Natural killer cell (primary cell): Measurements from ENCODE around the gene GFOD2. TPM values are rescaled to one million over a fixed set of nuclear protein-coding genes. Genes with fewer than 3 reads are reported as not detected.

Source experiments
- ATAC-seq, 3 donors: fragments of 150-1000 bp in 2 of 3; fragments of 200-7000 bp in 1 of 3; cut with Tn5 transposase; 1 replicate in 1 of 3; 2 replicates in 2 of 3; pipeline ENCODE4 v1.10.0; 2021; ENCODE audit warnings: mild to moderate bottlenecking in 2 of 3, moderate library complexity in 2 of 3
- DNase-seq, 2 donors: peaks; one replicate each; pipeline versions ENCODE4 v3.0.0 to v3.0.0-alpha.2; 2013 to 2021; ENCODE audit warnings: mixed read lengths in 1 of 2
- H3K27ac ChIP-seq: one replicate; pipeline ENCODE4 v1.5.1; 2013; ENCODE audit warnings: mild to moderate bottlenecking, low read length
- H3K27me3 ChIP-seq: one replicate; pipeline ENCODE4 v1.6.1; 2013; ENCODE audit warnings: low read length; ENCODE audit not compliant: control insufficient read depth, insufficient read depth
- H3K36me3 ChIP-seq: one replicate; pipeline ENCODE4 v1.6.1; 2013; ENCODE audit warnings: low read length; ENCODE audit not compliant: control insufficient read depth, insufficient read depth
- H3K4me1 ChIP-seq: one replicate; pipeline ENCODE4 v1.6.1; 2013; ENCODE audit warnings: low read length; ENCODE audit not compliant: control insufficient read depth, insufficient read depth
- H3K4me3 ChIP-seq: one replicate; pipeline ENCODE4 v1.5.1; 2013; ENCODE audit warnings: low read length
- H3K9me3 ChIP-seq: one replicate; pipeline ENCODE4 v1.6.1; 2013; ENCODE audit warnings: low read length; ENCODE audit not compliant: control insufficient read depth, insufficient read depth
- H3K27ac Mint-ChIP-seq, 2 donors: one replicate each; pipeline ENCODE4 v1.8.0; 2022; ENCODE audit warnings: mild to moderate bottlenecking in 2 of 2, mixed read lengths in 2 of 2, moderate library complexity in 1 of 2
- H3K27me3 Mint-ChIP-seq, 2 donors: one replicate each; pipeline ENCODE4 v1.8.0; 2022; ENCODE audit warnings: low read depth in 2 of 2, mixed read lengths in 2 of 2
- H3K36me3 Mint-ChIP-seq: one replicate; pipeline ENCODE4 v1.8.0; 2022; ENCODE audit warnings: mixed read lengths
- H3K4me1 Mint-ChIP-seq, 2 donors: one replicate each; pipeline ENCODE4 v1.8.0; 2022; ENCODE audit warnings: mixed read lengths in 2 of 2
- H3K4me3 Mint-ChIP-seq: one replicate; pipeline ENCODE4 v1.8.0; 2022; ENCODE audit warnings: mild to moderate bottlenecking, moderate library complexity, mixed read lengths
- H3K9me3 Mint-ChIP-seq, 2 donors: one replicate each; pipeline ENCODE4 v1.8.0; 2022; ENCODE audit warnings: mixed read lengths in 2 of 2
- CTCF ChIP-seq: fragments of 200-600 bp; IDR thresholded peaks from one replicate; pipeline ENCODE4 v1.8.0; 2022; ENCODE audit warnings: antibody characterized with exemption
- WGBS: methylation state at CpG from one replicate; pipeline ENCODE4 v1.1.7; 2013; ENCODE audit warnings: missing lambda C conversion rate; ENCODE audit not compliant: insufficient coverage; 5-methylcytosine and 5-hydroxymethylcytosine counted together
- intact Hi-C: fragments of 100-400 bp; cut with micrococcal nuclease; formaldehyde crosslinking; loops from one replicate; pipeline ENCODE4 v1.14.2; 2022
- total RNA-seq, 4 donors: library from RNA; stranded (reverse); fragments of 120-200 nt in 1 of 4; gene quantifications; one replicate each; pipeline versions ENCODE4 v1.2.3 to v1.2.4, GENCODE V29; 2013 to 2022

GFOD2 gene
- total RNA-seq, 3 donors from 2014 or later (not counting 1 experiment from before 2014, with no cell fraction given), result 6.5 to 10.9 (median 8.3) TPM

- Histone ChIP-seq H3K9me3 (no peaks in the 10 kb centered on the region), H3K27ac (no peak overlapping the region), H3K27me3 (no peaks in the 10 kb centered on the region), H3K4me3 (no peak overlapping the region), H3K36me3 (no peaks in the 10 kb centered on the region), H3K4me1 (no peaks in the 10 kb centered on the region)
- Mint-ChIP-seq H3K27me3 (no peaks in the 10 kb centered on the region), H3K4me1 (peaks cover 0 to 6% of the 10 kb centered on the region in 2 donors), H3K27ac (no peak overlapping the region), H3K36me3 (no peaks in the 10 kb centered on the region), H3K4me3 (no peak overlapping the region), H3K9me3 (no peaks in the 10 kb centered on the region)
- 97% methylated on average over 6 of the region's 6 CpGs for WGBS
- ATAC-seq (no peak), DNase-seq (no peak)
- intact Hi-C loops, result no loop called here
- TF ChIP-seq CTCF, result no peak
Measured at GRCh38 chr16:67710607-67711006, 8.5 kb downstream of the GFOD2 start.

GRCh38 chr16:67709050-67709449 lies 10.1 kb downstream of the GFOD2 start:
- H3K4me1 Mint-ChIP-seq, result peaks cover 7 to 12% of the 10 kb centered on the region in 2 donors

GRCh38 chr16:67708368-67708771 lies 10.7 kb downstream of the GFOD2 start:
- no peaks in the 10 kb centered on the region for H3K27me3 Mint-ChIP-seq
- H3K9me3 Mint-ChIP-seq, result no peaks in the 10 kb centered on the region
- no peak for TF ChIP-seq CTCF
- H3K4me1 Mint-ChIP-seq, result peaks cover 14 to 19% of the 10 kb centered on the region in 2 donors
- no peaks in the 10 kb centered on the region for H3K27me3 ChIP-seq
- H3K36me3 ChIP-seq, result no peaks in the 10 kb centered on the region
- 94% methylated on average over 2 of the region's 2 CpGs for WGBS
- H3K4me3 ChIP-seq, result no peak overlapping the region
- ATAC-seq, result no peak
- H3K4me3 Mint-ChIP-seq, result no peak overlapping the region
- intact Hi-C loops, result no loop called here
- H3K27ac Mint-ChIP-seq, result no peak overlapping the region
- H3K27ac ChIP-seq, result no peak overlapping the region
- peaks cover 4% of the 10 kb centered on the region for H3K4me1 ChIP-seq
- no peak for DNase-seq
- H3K9me3 ChIP-seq, result no peaks in the 10 kb centered on the region
- H3K36me3 Mint-ChIP-seq, result no peaks in the 10 kb centered on the region

More at GRCh38 chr16:67709050-67709449, 10.1 kb downstream of the GFOD2 start:
- no peak for TF ChIP-seq CTCF
- H3K4me1 ChIP-seq, result no peaks in the 10 kb centered on the region
- Mint-ChIP-seq H3K27ac (no peak overlapping the region), H3K4me3 (no peak overlapping the region), H3K36me3 (no peaks in the 10 kb centered on the region), H3K9me3 (no peaks in the 10 kb centered on the region), H3K27me3 (no peaks in the 10 kb centered on the region)
- WGBS, result 90% methylated on average over 1 of the region's 1 CpG
- H3K36me3 ChIP-seq, result no peaks in the 10 kb centered on the region
- DNase-seq, result no peak
- H3K4me3 ChIP-seq, result no peak overlapping the region
- no peak overlapping the region for H3K27ac ChIP-seq
- intact Hi-C loops, result no loop called here
- H3K27me3 ChIP-seq, result no peaks in the 10 kb centered on the region
- ATAC-seq, result no peak
- no peaks in the 10 kb centered on the region for H3K9me3 ChIP-seq

GRCh38 chr16:67707790-67708189 lies 11.3 kb downstream of the GFOD2 start:
- peaks cover 10% of the 10 kb centered on the region for H3K4me1 ChIP-seq
- Mint-ChIP-seq H3K9me3 (no peaks in the 10 kb centered on the region), H3K27me3 (no peaks in the 10 kb centered on the region), H3K36me3 (no peaks in the 10 kb centered on the region), H3K27ac (no peak overlapping the region), H3K4me3 (no peak overlapping the region), H3K4me1 (peaks cover 17 to 24% of the 10 kb centered on the region in 2 donors)
- H3K36me3 ChIP-seq, result no peaks in the 10 kb centered on the region
- H3K9me3 ChIP-seq, result no peaks in the 10 kb centered on the region
- no peaks in the 10 kb centered on the region for H3K27me3 ChIP-seq
- TF ChIP-seq CTCF, result no peak
- no peak overlapping the region for H3K4me3 ChIP-seq
- no peak overlapping the region for H3K27ac ChIP-seq
- WGBS, result 99% methylated on average over 5 of the region's 5 CpGs
- intact Hi-C loops, result no loop called here
- ATAC-seq (no peak), DNase-seq (no peak)
